Measurements from ENCODE around the gene ASCC2.

DNA sequence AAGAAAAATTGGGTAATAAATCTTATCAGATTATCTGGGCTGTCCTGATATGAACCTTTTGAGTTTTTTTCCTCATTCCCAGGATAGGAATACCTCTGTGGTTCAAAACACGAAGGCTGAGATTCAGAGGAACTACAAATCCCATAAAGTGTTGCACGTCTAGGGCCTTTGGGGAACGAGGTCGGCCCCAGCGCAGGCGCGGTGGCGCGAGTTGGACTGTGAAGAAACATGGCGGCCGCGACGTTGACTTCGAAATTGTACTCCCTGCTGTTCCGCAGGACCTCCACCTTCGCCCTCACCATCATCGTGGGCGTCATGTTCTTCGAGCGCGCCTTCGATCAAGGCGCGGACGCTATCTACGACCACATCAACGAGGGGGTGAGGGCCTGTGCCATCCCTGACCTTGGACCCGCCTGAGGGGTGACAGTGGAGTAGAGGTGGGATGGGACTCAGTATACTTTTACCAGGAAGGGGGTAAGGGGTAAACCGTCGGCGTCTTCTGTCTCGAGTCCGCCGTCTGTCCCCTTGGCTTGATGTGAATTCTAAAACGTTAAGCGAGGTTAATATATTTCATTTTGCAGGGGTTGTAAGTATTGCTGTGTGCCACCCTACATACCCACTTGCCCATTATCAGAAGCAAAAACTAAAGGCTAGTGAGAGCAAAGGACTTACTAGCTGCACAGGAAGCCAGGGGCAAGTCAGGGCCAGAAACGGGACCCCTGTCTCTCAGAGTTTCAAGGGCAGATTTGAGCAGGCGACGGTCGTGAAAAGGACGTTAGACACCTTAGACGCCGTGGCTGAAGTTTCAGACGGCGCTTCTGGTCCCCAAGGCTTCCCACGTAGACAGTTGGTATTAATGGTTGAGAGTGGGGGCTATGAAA, 70.7 kb downstream of the ASCC2 start, which contains the start of gene UQCR10:
- TF ChIP-seq ZFP3 (CRISPR knock-in tag; IDR thresholded peaks at IDR 0.05) (no peak), ARNTL (CRISPR knock-in tag; IDR thresholded peaks at IDR 0.05; ENCODE audit: borderline replicate concordance, low read depth) (no peak), ESRRG (CRISPR knock-in tag; IDR thresholded peaks at IDR 0.05) (no peak), ZC3H10 (CRISPR knock-in tag; IDR thresholded peaks at IDR 0.05) (no peak), OSR1 (CRISPR knock-in tag; IDR thresholded peaks at IDR 0.05) (no peak)
- TF ChIP-seq, protein P1, sequence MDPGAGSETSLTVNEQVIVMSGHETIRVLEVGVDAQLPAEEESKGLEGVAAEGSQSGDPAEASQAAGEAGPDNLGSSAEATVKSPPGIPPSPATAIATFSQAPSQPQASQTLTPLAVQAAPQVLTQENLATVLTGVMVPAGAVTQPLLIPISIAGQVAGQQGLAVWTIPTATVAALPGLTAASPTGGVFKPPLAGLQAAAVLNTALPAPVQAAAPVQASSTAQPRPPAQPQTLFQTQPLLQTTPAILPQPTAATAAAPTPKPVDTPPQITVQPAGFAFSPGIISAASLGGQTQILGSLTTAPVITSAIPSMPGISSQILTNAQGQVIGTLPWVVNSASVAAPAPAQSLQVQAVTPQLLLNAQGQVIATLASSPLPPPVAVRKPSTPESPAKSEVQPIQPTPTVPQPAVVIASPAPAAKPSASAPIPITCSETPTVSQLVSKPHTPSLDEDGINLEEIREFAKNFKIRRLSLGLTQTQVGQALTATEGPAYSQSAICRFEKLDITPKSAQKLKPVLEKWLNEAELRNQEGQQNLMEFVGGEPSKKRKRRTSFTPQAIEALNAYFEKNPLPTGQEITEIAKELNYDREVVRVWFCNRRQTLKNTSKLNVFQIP (CRISPR knock-in tag; IDR thresholded peaks at IDR 0.05; ENCODE audit: borderline replicate concordance, low read depth): no peak
- TF ChIP-seq, protein P2, sequence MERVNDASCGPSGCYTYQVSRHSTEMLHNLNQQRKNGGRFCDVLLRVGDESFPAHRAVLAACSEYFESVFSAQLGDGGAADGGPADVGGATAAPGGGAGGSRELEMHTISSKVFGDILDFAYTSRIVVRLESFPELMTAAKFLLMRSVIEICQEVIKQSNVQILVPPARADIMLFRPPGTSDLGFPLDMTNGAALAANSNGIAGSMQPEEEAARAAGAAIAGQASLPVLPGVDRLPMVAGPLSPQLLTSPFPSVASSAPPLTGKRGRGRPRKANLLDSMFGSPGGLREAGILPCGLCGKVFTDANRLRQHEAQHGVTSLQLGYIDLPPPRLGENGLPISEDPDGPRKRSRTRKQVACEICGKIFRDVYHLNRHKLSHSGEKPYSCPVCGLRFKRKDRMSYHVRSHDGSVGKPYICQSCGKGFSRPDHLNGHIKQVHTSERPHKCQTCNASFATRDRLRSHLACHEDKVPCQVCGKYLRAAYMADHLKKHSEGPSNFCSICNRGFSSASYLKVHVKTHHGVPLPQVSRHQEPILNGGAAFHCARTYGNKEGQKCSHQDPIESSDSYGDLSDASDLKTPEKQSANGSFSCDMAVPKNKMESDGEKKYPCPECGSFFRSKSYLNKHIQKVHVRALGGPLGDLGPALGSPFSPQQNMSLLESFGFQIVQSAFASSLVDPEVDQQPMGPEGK (CRISPR knock-in tag; IDR thresholded peaks at IDR 0.05; ENCODE audit: borderline replicate concordance): no peak

Measured in SK-N-SH treated with all-trans-retinoic acid at 6 μM for 48 hours (cell line).